Uterine smooth muscle cell (primary cell): Measurements from ENCODE around the gene MTHFD1. TPM values are rescaled to one million over a fixed set of nuclear protein-coding genes. Genes with fewer than 3 reads are reported as not detected.

Source experiments
- total RNA-seq: library from RNA; depleted of rRNA; stranded (reverse); fragments of >200 nt; gene quantifications from 2 replicates; pipeline ENCODE4 v1.2.3, GENCODE V29; 2014

The MTHFD1 gene
- total RNA-seq: 54.0 and 114 TPM in 2 replicates

DNA sequence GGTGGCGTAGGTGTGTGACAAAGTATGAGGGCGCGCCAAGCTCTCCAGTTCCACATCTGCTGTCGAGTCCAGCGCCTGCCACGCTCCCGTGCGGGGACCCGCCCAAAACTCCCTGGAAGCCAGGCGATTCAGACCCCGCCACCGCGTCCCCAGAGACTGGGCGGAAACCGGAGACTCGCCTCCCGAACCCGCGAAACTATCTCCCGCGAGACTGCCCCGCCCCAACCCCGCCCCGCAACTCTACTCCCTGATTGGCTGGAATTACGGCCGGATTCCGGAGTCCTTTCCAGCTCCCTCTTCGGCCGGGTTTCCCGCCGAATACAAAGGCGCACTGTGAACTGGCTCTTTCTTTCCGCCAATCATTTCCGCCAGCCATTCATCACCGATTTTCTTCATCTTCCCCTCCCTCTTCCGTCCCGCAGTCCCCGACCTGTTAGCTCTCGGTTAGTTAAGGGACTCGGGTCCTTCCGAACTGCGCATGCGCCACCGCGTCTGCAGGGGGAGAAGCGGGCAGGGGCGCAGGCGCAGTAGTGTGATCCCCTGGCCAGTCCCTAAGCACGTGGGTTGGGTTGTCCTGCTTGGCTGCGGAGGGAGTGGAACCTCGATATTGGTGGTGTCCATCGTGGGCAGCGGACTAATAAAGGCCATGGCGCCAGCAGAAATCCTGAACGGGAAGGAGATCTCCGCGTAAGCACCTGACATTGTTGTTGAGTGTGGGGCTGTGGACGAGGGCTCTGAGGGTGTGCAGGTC lies at the start of gene MTHFD1:
Gene MTHFD1 (plus strand): TSS at position 572 of the 751 bp plus-strand sequence. CDS start 75 bp downstream, at position 647.

DNA sequence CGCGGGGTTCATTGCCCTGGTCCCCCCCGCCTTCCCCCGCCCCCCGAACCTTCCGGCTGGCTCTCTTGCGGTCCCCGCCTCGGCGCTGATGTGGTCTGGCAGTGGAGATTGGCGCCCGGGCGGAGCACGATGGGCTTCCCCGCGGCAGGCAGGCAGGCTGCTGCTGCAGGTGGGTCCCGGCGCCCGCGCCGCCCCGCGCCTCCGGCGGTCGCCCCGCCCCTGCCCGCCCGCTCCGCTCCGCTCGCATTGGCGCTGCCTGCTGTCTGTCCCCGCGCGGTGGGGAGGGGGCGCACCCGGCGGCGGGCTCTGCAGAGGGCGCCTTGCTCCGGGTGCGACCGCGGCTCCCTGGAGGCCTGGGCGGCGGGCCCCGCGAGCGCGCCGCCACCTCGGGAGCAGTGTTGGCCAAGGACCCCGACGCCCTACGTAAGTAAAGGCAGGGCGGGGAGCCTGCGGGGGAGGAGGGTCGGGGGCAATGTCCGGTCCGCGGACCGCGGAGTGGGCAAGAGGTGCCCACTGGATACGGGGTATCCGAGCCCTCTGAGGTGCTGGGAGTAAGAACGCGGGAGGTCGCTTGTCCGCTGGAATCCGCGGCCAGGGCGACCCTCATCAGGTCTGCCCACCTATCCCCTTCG lies 77.2 kb downstream of the MTHFD1 start, which contains the start of gene AKAP5:
Gene AKAP5 (plus strand): TSS at position 309 of the 632 bp plus-strand sequence. CDS start 2,896 bp downstream, outside the sequence.

DNA sequence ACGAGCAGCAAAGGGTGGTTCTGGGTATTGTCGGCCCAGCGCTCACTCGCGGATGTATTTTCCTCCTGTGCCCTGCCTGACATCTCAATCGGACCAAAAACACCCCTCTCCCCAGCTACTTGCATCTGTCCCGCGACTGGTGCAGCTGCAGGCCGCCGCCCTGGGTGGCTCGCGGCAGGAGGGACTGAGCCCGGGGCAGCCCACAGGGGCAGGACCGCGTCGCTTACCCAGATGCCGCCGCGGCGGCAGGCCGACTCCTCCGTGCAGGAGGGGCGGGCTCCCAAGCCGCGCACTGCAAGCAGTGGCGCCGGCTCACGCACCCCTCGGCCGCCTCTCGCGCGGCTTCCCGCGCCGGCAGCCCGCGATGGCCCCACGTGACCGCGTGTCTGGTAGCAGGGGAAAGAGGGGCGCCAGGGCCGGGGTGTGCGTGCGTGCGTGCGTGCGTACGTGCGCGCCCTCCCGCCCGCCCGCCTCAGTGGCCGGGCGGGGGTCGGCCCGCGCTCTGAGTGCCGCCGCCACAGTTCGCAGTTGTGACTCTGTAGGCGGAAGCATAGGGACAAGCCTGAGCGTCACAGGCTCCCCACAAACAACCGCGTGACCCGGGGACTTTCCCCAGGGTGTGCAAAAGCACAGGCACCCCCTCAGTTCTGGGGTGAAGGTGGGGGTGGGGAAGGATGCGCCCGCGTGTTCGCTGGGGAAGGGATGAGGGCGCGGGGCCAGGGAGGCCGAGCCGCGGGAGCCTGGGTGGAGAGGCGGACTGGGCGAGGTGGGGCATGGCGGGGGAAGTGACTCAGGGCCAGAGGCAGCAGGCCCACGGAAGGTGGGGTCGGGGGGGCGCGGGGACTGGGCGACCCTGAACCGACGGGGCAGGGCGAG lies 115.5 kb downstream of the MTHFD1 start, which contains the start of gene ZBTB25:
Gene ZBTB25 (minus strand): TSS at position 405 of the 876 bp plus-strand sequence. CDS start 13,305 bp downstream, outside the sequence.

GRCh38 chr14:64504310-64504896 lies 116.2 kb downstream of the MTHFD1 start, which contains the start of gene ZBTB1:
Gene ZBTB1, plus strand, starts transcription at chr14:64504770. Its CDS starts 16,735 bp downstream, at chr14:64521505.

Other genes with a start within 250 kb of the MTHFD1 start
- 0.11 and 0.25 TPM in 2 replicates for gene ESR2, start 94.0 kb upstream of the MTHFD1 start, total RNA-seq
- 0.44 and 1.1 TPM in 2 replicates for gene AKAP5, start 77.1 kb downstream of the MTHFD1 start, total RNA-seq
- 4.0 and 5.7 TPM in 2 replicates for gene ZBTB25, start 115.5 kb downstream of the MTHFD1 start, total RNA-seq
- gene ZBTB1, start 116.4 kb downstream of the MTHFD1 start, total RNA-seq: 39.5 and 41.2 TPM in 2 replicates
- gene HSPA2, start 152.4 kb downstream of the MTHFD1 start, total RNA-seq: 5.8 and 7.5 TPM in 2 replicates
- 0.11 and 0.25 TPM in 2 replicates for gene PPP1R36, start 161.6 kb downstream of the MTHFD1 start, total RNA-seq